H1 (cell line): ENCODE data around the gene ASCL5. TPM values are rescaled to one million over a fixed set of nuclear protein-coding genes. Genes with fewer than 3 reads are reported as not detected.

Experiments
- CTCF ChIA-PET: fragments of 300-600 bp; sonication (Branson Sonifier 250); formaldehyde crosslinking; loops from one replicate; lab custom pipeline; 2021; ENCODE audit not compliant: partially characterized antibody; lab: Charles Lee
- POLR2A ChIA-PET: fragments of 300-600 bp; sonication (Branson Sonifier 250); formaldehyde crosslinking; loops from one replicate; lab custom pipeline; 2021; ENCODE audit warnings: inconsistent platforms; ENCODE audit not compliant: partially characterized antibody; lab: Charles Lee
- DNase-seq, 2 experiments: peaks; one replicate each; pipeline versions ENCODE4 v3.0.0 to v3.0.0-alpha.2; 2010 to 2022; ENCODE audit warnings: low spot score in 2 of 2, low read depth in 1 of 2, mixed read lengths in 1 of 2
- FAIRE-seq: peaks from 2 replicates; lab custom pipeline; 2011; peaks lifted over from hg19 to GRCh38; lab: Jason Lieb, UNC
- H2AFZ ChIP-seq: 2 replicates; pipeline ENCODE4 v1.8.1; 2012; ENCODE audit warnings: low read length, inconsistent platforms
- H2AK5ac ChIP-seq: 2 replicates; pipeline ENCODE4 v1.6.1; 2013; ENCODE audit warnings: low read depth, low read length
- H2BK120ac ChIP-seq: replicated peaks from 2 replicates; pipeline ENCODE3; 2013; ENCODE audit warnings: low read depth, low read length, inconsistent platforms
- H2BK12ac ChIP-seq: 2 replicates; pipeline ENCODE4 v1.6.1; 2013; ENCODE audit warnings: low read depth, low read length
- H2BK15ac ChIP-seq: 2 replicates; pipeline ENCODE4 v1.6.1; 2013; ENCODE audit warnings: low read length
- H2BK20ac ChIP-seq: 2 replicates; pipeline ENCODE4 v1.6.1; 2013; ENCODE audit warnings: low read length
- H2BK5ac ChIP-seq: 2 replicates; pipeline ENCODE4 v1.6.1; 2013; ENCODE audit warnings: low read depth, low read length
- H3K14ac ChIP-seq: 2 replicates; pipeline ENCODE4 v1.6.1; 2013; ENCODE audit warnings: inconsistent platforms; ENCODE audit not compliant: insufficient read length
- H3K18ac ChIP-seq: 2 replicates; pipeline ENCODE4 v1.6.1; 2013; ENCODE audit warnings: low read length; ENCODE audit errors: extremely low read depth
- H3K23ac ChIP-seq: 2 replicates; pipeline ENCODE4 v1.6.1; 2013; ENCODE audit warnings: inconsistent platforms; ENCODE audit not compliant: insufficient read length
- H3K23me2 ChIP-seq: 2 replicates; pipeline ENCODE4 v1.6.1; 2013; ENCODE audit warnings: low read depth, low read length
- H3K27ac ChIP-seq: 2 replicates; pipeline ENCODE4 v1.6.1; 2011; ENCODE audit warnings: low read depth, low read length, inconsistent platforms
- H3K27me3 ChIP-seq, 4 experiments: replicated peaks in 1 of 4; 1 replicate in 1 of 4; 2 replicates in 3 of 4; pipeline versions ENCODE4 v1.6.1 to v1.8.1; 2011 to 2013; ENCODE audit warnings: low read length in 3 of 4, mild to moderate bottlenecking in 3 of 4, inconsistent platforms in 2 of 4, mixed read lengths in 2 of 4, moderate library complexity in 1 of 4; ENCODE audit not compliant: control insufficient read depth in 3 of 4, insufficient read depth in 3 of 4; ENCODE audit errors: extremely low read depth in 1 of 4
- H3K36me3 ChIP-seq, 4 experiments: 2 replicates each; pipeline versions ENCODE4 v1.6.1 to v1.8.1; 2011 to 2013; ENCODE audit warnings: mild to moderate bottlenecking in 4 of 4, low read length in 3 of 4, moderate library complexity in 2 of 4, control low read depth in 1 of 4, inconsistent platforms in 1 of 4; ENCODE audit not compliant: insufficient read depth in 4 of 4, control insufficient read depth in 2 of 4
- H3K4ac ChIP-seq: replicated peaks from 2 replicates; pipeline ENCODE3; 2013; ENCODE audit warnings: low read length, low read depth, mixed read lengths, inconsistent platforms; ENCODE audit not compliant: insufficient read length
- H3K4me1 ChIP-seq, 4 experiments: replicated peaks in 1 of 4; 1 replicate in 1 of 4; 2 replicates in 3 of 4; pipeline versions ENCODE4 v1.6.1 to v1.8.1; 2011 to 2013; ENCODE audit warnings: low read length in 3 of 4, inconsistent platforms in 2 of 4, mixed read lengths in 1 of 4; ENCODE audit not compliant: insufficient read depth in 4 of 4, control insufficient read depth in 3 of 4
- H3K4me2 ChIP-seq, 2 experiments: 2 replicates each; pipeline versions ENCODE4 v1.6.1 to v1.8.1; 2011 to 2013; ENCODE audit warnings: low read depth in 2 of 2, low read length in 2 of 2, control low read depth in 1 of 2, inconsistent platforms in 1 of 2, mild to moderate bottlenecking in 1 of 2; ENCODE audit not compliant: insufficient read depth in 1 of 2
- H3K4me3 ChIP-seq, 4 experiments: fragments of 200-600, 300-600 bp in 1 of 4; sonication (generic), shearing (Covaris generic), sonication (Bioruptor Twin) in 1 of 4; 2 replicates each; pipeline versions ENCODE4 v1.5.1 to v1.8.1; 2011 to 2016; ENCODE audit warnings: low read length in 4 of 4, low read depth in 3 of 4, control low read depth in 2 of 4, inconsistent platforms in 2 of 4, mild to moderate bottlenecking in 2 of 4, mixed read lengths in 1 of 4, moderate library complexity in 1 of 4; ENCODE audit not compliant: insufficient read depth in 2 of 4; ENCODE audit errors: extremely low read depth in 1 of 4
- H3K56ac ChIP-seq: replicated peaks from 2 replicates; pipeline ENCODE3; 2013; ENCODE audit warnings: low read depth, mild to moderate bottlenecking, mixed read lengths, low read length, inconsistent platforms; ENCODE audit not compliant: insufficient read length
- H3K79me1 ChIP-seq: 2 replicates; pipeline ENCODE4 v1.6.1; 2013; ENCODE audit warnings: low read depth, low read length, control low read depth
- H3K79me2 ChIP-seq, 2 experiments: 2 replicates each; pipeline versions ENCODE4 v1.6.1 to v1.8.1; 2012 to 2013; ENCODE audit warnings: low read length in 2 of 2, mild to moderate bottlenecking in 2 of 2, inconsistent platforms in 1 of 2; ENCODE audit not compliant: insufficient read depth in 2 of 2, control insufficient read depth in 1 of 2
- H3K9ac ChIP-seq, 4 experiments: replicated peaks in 1 of 4; 1 replicate in 1 of 4; 2 replicates in 3 of 4; pipeline versions ENCODE4 v1.6.1 to v1.8.1; 2011 to 2013; ENCODE audit warnings: low read depth in 3 of 4, low read length in 3 of 4, control low read depth in 2 of 4, mild to moderate bottlenecking in 2 of 4, moderate library complexity in 2 of 4, inconsistent platforms in 1 of 4; ENCODE audit errors: extremely low read depth in 1 of 4
- H3K9me3 ChIP-seq, 2 experiments: 2 replicates each; pipeline versions ENCODE4 v1.6.1 to v1.8.1; 2012 to 2013; ENCODE audit warnings: mild to moderate bottlenecking in 2 of 2, moderate library complexity in 2 of 2, control low read depth in 1 of 2, inconsistent platforms in 1 of 2, low read depth in 1 of 2, low read length in 1 of 2, mixed read lengths in 1 of 2; ENCODE audit not compliant: insufficient read depth in 2 of 2
- H4K20me1 ChIP-seq, 2 experiments: replicated peaks in 1 of 2; 2 replicates each; pipeline versions ENCODE3 to v1.8.1; 2011 to 2013; ENCODE audit warnings: inconsistent platforms in 2 of 2, low read length in 2 of 2, mild to moderate bottlenecking in 1 of 2; ENCODE audit not compliant: insufficient read depth in 2 of 2, control insufficient read depth in 1 of 2
- H4K5ac ChIP-seq: 2 replicates; pipeline ENCODE4 v1.6.1; 2013; ENCODE audit warnings: low read length, low read depth, mixed read lengths, inconsistent platforms; ENCODE audit not compliant: insufficient read length
- H4K8ac ChIP-seq: 2 replicates; pipeline ENCODE4 v1.8.0; 2013; ENCODE audit warnings: mild to moderate bottlenecking, moderate library complexity, low read length, inconsistent platforms; ENCODE audit not compliant: insufficient read depth; ENCODE audit errors: extremely low read depth
- H4K91ac ChIP-seq: replicated peaks from 2 replicates; pipeline ENCODE3; 2013; ENCODE audit warnings: low read length, mixed read lengths, inconsistent platforms; ENCODE audit not compliant: insufficient read length
- BRCA1 ChIP-seq: IDR thresholded peaks from 2 replicates; pipeline ENCODE4 v1.6.1; 2012; ENCODE audit warnings: low read depth, low read length, improper control_type of control experiment
- CTCF ChIP-seq, 3 experiments: IDR thresholded peaks; 1 replicate in 2 of 3; 2 replicates in 1 of 3; pipeline versions ENCODE4 v1.5.1 to v1.6.1; 2011; ENCODE audit warnings: low read length in 3 of 3, mild to moderate bottlenecking in 3 of 3, inconsistent platforms in 2 of 3, low read depth in 1 of 3, moderate library complexity in 1 of 3; ENCODE audit not compliant: insufficient read depth in 1 of 3; ENCODE audit errors: control extremely low read depth in 1 of 3
- FOSL1 ChIP-seq: IDR thresholded peaks from 2 replicates; pipeline ENCODE4 v1.6.1; 2011; ENCODE audit warnings: mild to moderate bottlenecking, low read depth, low read length, moderate library complexity; ENCODE audit not compliant: insufficient read depth
- RAD21 ChIP-seq, 2 experiments: IDR thresholded peaks in 1 of 2; conservative IDR thresholded peaks in 1 of 2; 2 replicates each; pipeline ENCODE4 v1.6.1; 2011; ENCODE audit warnings: low read depth in 2 of 2, low read length in 2 of 2, improper control_type of control experiment in 1 of 2, inconsistent platforms in 1 of 2, mild to moderate bottlenecking in 1 of 2, moderate library complexity in 1 of 2
- RFX5 ChIP-seq: IDR thresholded peaks from 2 replicates; pipeline ENCODE4 v1.6.1; 2011; ENCODE audit warnings: low read depth, low read length, improper control_type of control experiment, borderline replicate concordance
- SUZ12 ChIP-seq: fragments of 200-600 bp; sonication (generic); IDR thresholded peaks from 2 replicates; pipeline ENCODE4 v1.6.1; 2012; ENCODE audit warnings: mild to moderate bottlenecking, inconsistent platforms, low read length, moderate library complexity, mixed read lengths
- WGBS, 2 experiments: shearing (Covaris generic) in 1 of 2; methylation state at CpG; one replicate each; pipeline versions ENCODE4 v1.1.6 to v1.1.7; 2013 to 2015; ENCODE audit warnings: low lambda C conversion rate in 2 of 2, mixed read lengths in 2 of 2, inconsistent platforms in 1 of 2, low coverage in 1 of 2, missing lambda C conversion rate in 1 of 2; ENCODE audit not compliant: insufficient replicate concordance in 2 of 2, insufficient coverage in 1 of 2, insufficient read length in 1 of 2; ENCODE audit errors: extremely low coverage in 1 of 2, missing lambda C conversion rate in 1 of 2; 5-methylcytosine and 5-hydroxymethylcytosine counted together
- polyA plus RNA-seq, 7 experiments: library from polyadenylated mRNA; depleted of rRNA in 3 of 7; stranded (reverse) in 5 of 7; unstranded in 2 of 7; fragments of >200 nt in 5 of 7; fragments of 200-250 nt in 2 of 7; gene quantifications; 1 replicate in 5 of 7; 2 replicates in 1 of 7; 4 replicates in 1 of 7; pipeline versions ENCODE4 v1.2.1 to v1.2.3, GENCODE V29; 2011 to 2013; ENCODE audit warnings: missing spikeins in 2 of 7, mixed read lengths in 2 of 7
- total RNA-seq: library from RNA; stranded (reverse); fragmentation: NEBNext Ultra II Directional; extraction: Animal tissue kit (Norgen Biotek cat#: 25700); gene quantifications from 2 replicates; pipeline ENCODE4 v1.2.1, GENCODE V29; 2021
- TF ChIP-seq, protein P1 (sequence below): IDR thresholded peaks from 2 replicates; pipeline ENCODE4 v1.6.1; 2012; ENCODE audit warnings: inconsistent platforms

The ASCL5 gene
- total and polyA plus RNA-seq, 2 of the 8 experiments (the other 6 are each of a cell fraction or from before 2014, with no cell fraction given): 0.29 to 0.41 TPM

- 83% methylated on average over 3 of the region's 3 CpGs; no CpG with 5 or more reads in 1 of the 2 experiments for WGBS, 2 experiments
- H3K4ac ChIP-seq: no peak overlapping the region
- H3K36me3 ChIP-seq: no peaks in the 10 kb centered on the region
- H3K18ac ChIP-seq: no peak overlapping the region
- no peak for FAIRE-seq
- no peaks in the 10 kb centered on the region for H3K4me1 ChIP-seq
- no peaks in the 10 kb centered on the region for H3K79me2 ChIP-seq
- no peak overlapping the region for H2AK5ac ChIP-seq
- no peak overlapping the region for H3K4me2 ChIP-seq
- DNase-seq: no peak
- no peaks in the 10 kb centered on the region for H3K27me3 ChIP-seq
- no peak overlapping the region for H3K9ac ChIP-seq
- no peaks in the 10 kb centered on the region for H4K20me1 ChIP-seq
- H2BK120ac ChIP-seq: no peak overlapping the region
- TF ChIP-seq BRCA1 (no peak), RFX5 (no peak), RAD21 (IDR thresholded peaks at IDR 0.05 in 1 of 2, conservative IDR thresholded peaks at IDR 0.05 in 1 of 2; ENCODE audit: low read depth in 2 of 2, low read length in 2 of 2) (no peak), CTCF (IDR thresholded peaks at IDR 0.05; ENCODE audit: control extremely low read depth in 1 of 3, insufficient read depth in 1 of 3, low read depth in 1 of 3, low read length in 3 of 3) (no peak), FOSL1 (no peak), SUZ12 (no peak)
- TF ChIP-seq, protein P1, sequence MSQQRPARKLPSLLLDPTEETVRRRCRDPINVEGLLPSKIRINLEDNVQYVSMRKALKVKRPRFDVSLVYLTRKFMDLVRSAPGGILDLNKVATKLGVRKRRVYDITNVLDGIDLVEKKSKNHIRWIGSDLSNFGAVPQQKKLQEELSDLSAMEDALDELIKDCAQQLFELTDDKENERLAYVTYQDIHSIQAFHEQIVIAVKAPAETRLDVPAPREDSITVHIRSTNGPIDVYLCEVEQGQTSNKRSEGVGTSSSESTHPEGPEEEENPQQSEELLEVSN: no peak
- H4K91ac ChIP-seq: no peak overlapping the region
- H3K9me3 ChIP-seq: no peaks in the 10 kb centered on the region
- ChIA-PET CTCF (interaction anchor here (0.8 to 10.0 kb wide), 9 partner anchors 8 to 131 kb away, joined by 3 to 343 read pairs (median 25); partner anchors contain the start of gene CACNA1S), POLR2A (interaction anchor here (0.7 kb wide), 1 partner anchor 190 kb away, joined by 3 read pairs; no protein-coding TSS in a partner anchor)
- H3K14ac ChIP-seq: no peak overlapping the region
- H2BK15ac ChIP-seq: no peak overlapping the region
- no peak overlapping the region for H2AFZ ChIP-seq
- H2BK20ac ChIP-seq: no peak overlapping the region
- H3K79me1 ChIP-seq: no peaks in the 10 kb centered on the region
- no peak overlapping the region for H3K4me3 ChIP-seq
- no peak overlapping the region for H4K8ac ChIP-seq
- H2BK5ac ChIP-seq: no peak overlapping the region
- H3K23me2 ChIP-seq: no peaks in the 10 kb centered on the region
- H3K23ac ChIP-seq: no peak overlapping the region
- no peak overlapping the region for H2BK12ac ChIP-seq
- no peak overlapping the region for H4K5ac ChIP-seq
- no peak overlapping the region for H3K27ac ChIP-seq
- no peak overlapping the region for H3K56ac ChIP-seq
These were observed 43.2 kb downstream of the ASCL5 start for GRCh38 chr1:201083741-201084140.
